D721Med (cell line): ENCODE data around the gene ACCSL.
A peak's percentile ranks its signal among the peaks of the same experiment; 100 is the strongest.

Experiments
- DNase-seq: peaks from one replicate; pipeline ENCODE4 v3.0.0; 2011; ENCODE audit warnings: low spot score; ENCODE audit not compliant: insufficient read length
- FAIRE-seq: peaks from 2 replicates; lab custom pipeline; 2011; peaks lifted over from hg19 to GRCh38; lab: Jason Lieb, UNC
- TF ChIP-seq, protein P1 (sequence below): IDR thresholded peaks from 2 replicates; pipeline ENCODE4 v1.5.1; 2012; ENCODE audit warnings: mild to moderate bottlenecking, control low read depth; ENCODE audit not compliant: insufficient read depth; ENCODE audit errors: missing control alignments

Gene ACCSL

DNA sequence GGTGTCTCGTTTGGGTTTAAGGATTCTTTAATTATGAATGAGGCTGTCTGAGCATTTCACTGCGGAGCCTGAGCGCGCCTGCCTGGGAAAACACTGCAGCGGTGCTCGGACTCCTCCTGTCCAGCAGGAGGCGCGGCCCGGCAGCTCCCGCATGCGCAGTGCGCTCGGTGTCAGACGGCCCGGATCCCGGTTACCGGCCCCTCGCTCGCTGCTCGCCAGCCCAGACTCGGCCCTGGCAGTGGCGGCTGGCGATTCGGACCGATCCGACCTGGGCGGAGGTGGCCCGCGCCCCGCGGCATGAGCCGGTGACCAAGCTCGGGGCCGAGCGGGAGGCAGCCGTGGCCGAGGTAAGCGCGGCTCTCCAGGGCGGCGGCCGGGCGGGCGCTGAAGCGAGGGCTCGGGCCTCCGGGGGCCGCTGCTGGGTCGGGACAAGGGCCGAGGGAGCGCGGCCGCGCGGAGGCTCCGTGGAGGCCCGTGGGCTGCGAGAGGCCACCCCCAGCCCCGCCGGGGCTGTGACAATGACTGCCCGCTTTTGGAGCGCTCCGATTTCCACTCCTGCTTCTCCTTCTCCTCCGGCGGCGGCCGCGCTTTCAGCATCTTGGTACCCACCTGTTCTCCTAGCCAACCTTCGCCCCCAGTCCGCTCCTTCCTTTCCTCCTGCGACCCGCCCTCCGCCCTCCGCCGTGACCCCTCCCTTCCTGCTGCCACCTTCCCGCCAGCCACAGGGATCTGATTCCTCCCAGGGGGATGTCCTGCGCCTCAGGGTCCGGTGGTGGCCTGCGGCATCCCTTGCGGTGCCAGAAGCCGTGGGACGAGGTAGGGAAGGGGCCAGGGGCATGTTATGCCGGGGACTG, 48.0 kb downstream of the ACCSL start, which contains the start of gene EXT2:
Gene EXT2 (plus strand): TSS at position 173 of the 854 bp plus-strand sequence. CDS start 12,035 bp downstream, outside the sequence.
- TF ChIP-seq, protein P1, sequence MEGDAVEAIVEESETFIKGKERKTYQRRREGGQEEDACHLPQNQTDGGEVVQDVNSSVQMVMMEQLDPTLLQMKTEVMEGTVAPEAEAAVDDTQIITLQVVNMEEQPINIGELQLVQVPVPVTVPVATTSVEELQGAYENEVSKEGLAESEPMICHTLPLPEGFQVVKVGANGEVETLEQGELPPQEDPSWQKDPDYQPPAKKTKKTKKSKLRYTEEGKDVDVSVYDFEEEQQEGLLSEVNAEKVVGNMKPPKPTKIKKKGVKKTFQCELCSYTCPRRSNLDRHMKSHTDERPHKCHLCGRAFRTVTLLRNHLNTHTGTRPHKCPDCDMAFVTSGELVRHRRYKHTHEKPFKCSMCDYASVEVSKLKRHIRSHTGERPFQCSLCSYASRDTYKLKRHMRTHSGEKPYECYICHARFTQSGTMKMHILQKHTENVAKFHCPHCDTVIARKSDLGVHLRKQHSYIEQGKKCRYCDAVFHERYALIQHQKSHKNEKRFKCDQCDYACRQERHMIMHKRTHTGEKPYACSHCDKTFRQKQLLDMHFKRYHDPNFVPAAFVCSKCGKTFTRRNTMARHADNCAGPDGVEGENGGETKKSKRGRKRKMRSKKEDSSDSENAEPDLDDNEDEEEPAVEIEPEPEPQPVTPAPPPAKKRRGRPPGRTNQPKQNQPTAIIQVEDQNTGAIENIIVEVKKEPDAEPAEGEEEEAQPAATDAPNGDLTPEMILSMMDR = peak; percentile 66
- FAIRE-seq = no peak
- DNase-seq = peak; percentile 84

DNA sequence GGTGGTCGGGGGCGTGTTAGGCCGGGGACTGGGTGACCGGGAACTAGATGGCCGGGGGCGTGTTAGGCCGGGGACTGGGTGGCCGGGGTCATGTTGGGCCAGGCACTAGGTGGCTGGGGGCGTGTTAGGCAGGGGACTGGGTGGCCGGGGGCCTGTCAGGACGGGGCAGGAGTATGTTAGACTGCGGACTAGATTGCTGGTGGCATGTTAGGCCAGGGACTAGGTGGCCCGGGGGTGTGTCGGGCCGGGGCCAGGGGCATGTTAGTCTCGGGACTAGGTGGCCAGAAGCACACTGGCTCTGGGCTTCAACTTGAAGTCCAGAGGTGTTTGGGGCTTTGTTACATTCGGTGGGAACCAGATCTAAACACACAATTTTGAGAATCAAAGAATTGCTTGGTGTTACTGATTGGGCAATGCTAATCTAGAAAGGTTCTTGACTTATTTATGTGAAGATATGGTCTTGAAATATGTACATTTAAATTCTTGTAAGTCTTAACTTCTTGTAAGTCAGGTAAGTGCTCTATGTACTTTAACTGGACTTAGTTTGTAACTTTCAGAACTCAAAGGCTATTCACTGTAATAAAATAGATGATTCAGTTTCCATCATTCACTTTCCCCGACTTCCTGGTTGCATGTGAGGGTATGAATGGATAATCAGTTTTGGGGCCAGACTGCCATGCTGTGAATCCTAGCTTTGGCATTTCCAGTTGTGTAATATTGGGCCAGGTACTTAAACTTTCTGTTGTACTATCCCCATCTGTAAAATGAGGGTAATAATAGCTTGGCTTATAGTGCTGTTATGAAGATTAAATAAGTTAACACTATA, 48.8 kb downstream of the ACCSL start:
- FAIRE-seq = no peak
- no peak for DNase-seq

DNA sequence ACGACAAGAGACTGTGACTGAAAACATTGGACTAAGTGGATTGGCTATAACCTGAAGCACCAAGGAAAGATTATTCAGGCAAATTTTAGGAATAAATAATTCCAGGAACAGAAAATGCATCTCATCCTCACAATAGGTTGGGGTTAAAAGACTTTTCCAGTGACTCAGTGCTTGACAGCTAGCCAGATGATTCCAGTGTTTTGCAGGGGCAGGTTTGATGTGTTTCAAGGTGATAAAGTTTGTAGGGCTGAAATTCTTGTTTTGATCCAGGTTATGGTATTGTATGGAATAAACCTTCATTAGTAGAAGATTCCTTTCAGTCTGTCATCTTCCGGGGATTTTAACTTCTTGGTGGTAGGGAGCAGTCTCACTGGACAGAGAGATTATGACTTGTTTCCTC, 50.0 kb downstream of the ACCSL start:
- FAIRE-seq (no peak), DNase-seq (no peak)

More for the DNA sequence above, 48.8 kb downstream of the ACCSL start:
- TF ChIP-seq, protein P1 = no peak

DNA sequence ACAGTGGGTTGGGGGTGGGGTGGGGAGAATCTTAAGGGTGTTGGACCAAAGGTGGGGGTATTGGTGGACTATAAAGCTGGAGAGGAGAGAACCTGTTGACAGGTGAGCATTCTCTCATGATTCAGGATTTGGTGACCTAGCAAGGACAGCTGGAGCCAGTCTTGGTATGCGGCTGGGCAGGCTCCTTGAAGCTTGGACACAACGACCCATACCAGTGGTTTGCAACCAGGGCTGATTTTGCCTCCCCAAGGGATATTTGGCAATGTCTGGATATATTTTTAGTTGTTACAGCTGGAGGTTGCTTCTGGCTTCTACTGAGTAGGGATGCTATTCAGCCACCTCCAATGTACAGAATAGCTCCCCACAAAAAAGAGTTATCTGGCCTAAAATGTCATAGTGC, 53.3 kb downstream of the ACCSL start:
- DNase-seq (no peak), FAIRE-seq (no peak)
- TF ChIP-seq, protein P1 = no peak

More for the DNA sequence above, 50.0 kb downstream of the ACCSL start:
- TF ChIP-seq, protein P1 = no peak

DNA sequence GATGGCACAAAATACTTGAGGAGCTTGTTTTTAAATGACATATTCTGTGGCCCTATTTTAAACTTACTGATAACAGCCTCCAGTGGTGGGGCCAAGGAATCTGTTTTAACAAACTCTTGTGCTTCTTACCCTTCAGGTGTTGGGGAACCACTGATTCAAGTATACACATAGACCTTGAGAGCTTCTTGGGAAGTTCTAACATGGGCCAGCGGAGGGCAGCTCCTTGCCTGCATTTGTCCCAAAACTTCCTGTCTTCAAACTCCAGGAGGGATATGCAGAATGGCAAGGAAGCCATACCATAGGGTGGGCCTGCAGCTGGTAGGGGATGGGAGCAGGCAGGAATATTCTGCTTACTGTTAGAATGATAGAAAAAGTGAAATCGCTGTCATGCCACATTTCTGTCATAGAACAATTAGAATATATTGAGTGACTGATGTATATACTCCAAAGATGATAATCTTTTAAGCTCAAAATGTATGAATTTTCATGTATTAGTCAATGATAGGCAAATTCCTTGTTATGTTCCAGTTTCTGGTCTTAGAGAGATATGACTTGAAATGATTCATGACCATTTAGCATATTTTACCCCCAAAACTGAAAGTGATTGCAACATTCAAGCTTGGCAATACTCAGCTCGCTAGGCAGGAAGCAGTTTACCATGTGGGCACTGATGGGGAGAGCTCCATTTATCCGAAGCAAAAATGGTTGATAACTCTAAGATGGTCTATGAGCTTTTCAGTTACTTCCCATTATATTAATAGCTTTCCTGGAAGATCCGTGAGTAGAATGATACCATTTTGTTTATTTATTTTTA, 56.9 kb downstream of the ACCSL start:
- TF ChIP-seq, protein P1 = no peak
- DNase-seq (no peak), FAIRE-seq (no peak)

DNA sequence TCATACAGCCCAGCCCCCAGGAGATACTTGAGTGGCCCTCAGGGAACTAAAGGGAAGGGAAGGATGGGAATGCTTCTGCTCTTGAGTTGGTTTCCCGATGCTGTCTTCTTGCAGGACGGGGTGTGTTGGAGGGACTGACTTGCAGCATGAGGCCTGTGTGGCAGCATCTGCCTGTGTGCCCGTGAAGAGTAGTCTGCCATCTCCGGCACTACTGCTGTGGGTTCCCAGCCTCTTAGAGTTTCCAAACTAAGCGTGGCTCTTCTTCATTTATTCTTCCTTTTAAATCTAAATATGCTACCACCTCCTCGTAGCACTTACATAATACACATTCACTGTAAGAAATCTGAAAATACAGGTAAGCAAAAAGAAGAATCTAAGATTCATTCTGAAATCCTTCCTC, 60.5 kb downstream of the ACCSL start:
- DNase-seq (no peak), FAIRE-seq (no peak)
- TF ChIP-seq, protein P1 = no peak
